ENCODE data around the gene OR6K3.

DNA sequence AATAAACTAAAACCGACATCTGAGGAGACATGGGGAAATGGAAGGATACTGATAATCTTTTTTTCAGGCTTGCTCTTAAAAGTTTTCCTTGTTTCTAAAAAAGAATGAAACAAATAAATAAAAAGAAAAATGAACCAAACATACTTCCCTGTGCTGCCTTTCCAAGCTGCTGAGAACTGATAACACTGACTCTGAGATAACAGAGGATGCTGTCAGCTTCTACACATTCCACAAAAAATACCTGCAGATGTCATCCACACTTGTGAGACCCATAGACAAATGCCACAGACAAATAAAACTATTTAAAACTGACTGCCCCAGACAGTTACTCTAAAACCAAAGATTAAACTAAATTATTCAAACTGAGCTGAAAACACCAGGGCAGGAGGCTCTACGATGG lies 12.0 kb upstream of the OR6K3 start:
- TF ChIP-seq, protein P1, sequence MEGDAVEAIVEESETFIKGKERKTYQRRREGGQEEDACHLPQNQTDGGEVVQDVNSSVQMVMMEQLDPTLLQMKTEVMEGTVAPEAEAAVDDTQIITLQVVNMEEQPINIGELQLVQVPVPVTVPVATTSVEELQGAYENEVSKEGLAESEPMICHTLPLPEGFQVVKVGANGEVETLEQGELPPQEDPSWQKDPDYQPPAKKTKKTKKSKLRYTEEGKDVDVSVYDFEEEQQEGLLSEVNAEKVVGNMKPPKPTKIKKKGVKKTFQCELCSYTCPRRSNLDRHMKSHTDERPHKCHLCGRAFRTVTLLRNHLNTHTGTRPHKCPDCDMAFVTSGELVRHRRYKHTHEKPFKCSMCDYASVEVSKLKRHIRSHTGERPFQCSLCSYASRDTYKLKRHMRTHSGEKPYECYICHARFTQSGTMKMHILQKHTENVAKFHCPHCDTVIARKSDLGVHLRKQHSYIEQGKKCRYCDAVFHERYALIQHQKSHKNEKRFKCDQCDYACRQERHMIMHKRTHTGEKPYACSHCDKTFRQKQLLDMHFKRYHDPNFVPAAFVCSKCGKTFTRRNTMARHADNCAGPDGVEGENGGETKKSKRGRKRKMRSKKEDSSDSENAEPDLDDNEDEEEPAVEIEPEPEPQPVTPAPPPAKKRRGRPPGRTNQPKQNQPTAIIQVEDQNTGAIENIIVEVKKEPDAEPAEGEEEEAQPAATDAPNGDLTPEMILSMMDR (IDR thresholded peaks at IDR 0.05), result no peak
- no peak for TF ChIP-seq POLR2A (IDR thresholded peaks at IDR 0.05)
